Uterus (tissue), 2 donors: ENCODE results near the gene CCDC50.

Experiments
- CTCF ChIP-seq, 4 experiments: fragments of 200-600 bp in 2 of 4; fragments of 450-650 bp in 2 of 4; sonication (generic) in 2 of 4; IDR thresholded peaks; one replicate each; pipeline ENCODE4 v1.5.1; 2016 to 2019; ENCODE audit warnings: antibody characterized with exemption in 4 of 4, mild to moderate bottlenecking in 2 of 4, moderate library complexity in 1 of 4
- POLR2A ChIP-seq, 2 donors: fragments of 450-650 bp; IDR thresholded peaks; one replicate each; pipeline ENCODE4 v1.6.1; 2016; ENCODE audit warnings: antibody characterized with exemption in 2 of 2, mild to moderate bottlenecking in 1 of 2, moderate library complexity in 1 of 2

- TF ChIP-seq CTCF (IDR thresholded peaks at IDR 0.05) (no peak), POLR2A (IDR thresholded peaks at IDR 0.05) (no peak)
These were observed 49.1 kb upstream of the CCDC50 start for GRCh38 chr3:191280111-191280510.
